Erythroblast (primary cell): ENCODE data around the gene SCART1.

ENCODE experiments used
- GATA1 ChIP-seq: IDR thresholded peaks from 2 replicates; pipeline ENCODE4 v1.6.1; 2011; ENCODE audit warnings: low read depth, mild to moderate bottlenecking, control low read depth, low read length, moderate library complexity
- POLR2A ChIP-seq: IDR thresholded peaks from 2 replicates; pipeline ENCODE4 v1.6.1; 2011; ENCODE audit warnings: mild to moderate bottlenecking, low read length

- no peak for TF ChIP-seq POLR2A
- TF ChIP-seq GATA1, result no peak
These were observed 33.2 kb upstream of the SCART1 start for GRCh38 chr10:133420579-133420978.
